ENCODE data around the gene ZFP90. TPM values are rescaled to one million over a fixed set of nuclear protein-coding genes. Genes with fewer than 3 reads are reported as not detected.

Gene ZFP90
- total RNA-seq, 1 donor from 2014 or later: 41.3 TPM

GRCh38 chr16:68608330-68608729 lies 69.2 kb downstream of the ZFP90 start:
- Histone ChIP-seq H3K9me3 (no peaks in the 10 kb centered on the region), H3K27me3 (no peaks in the 10 kb centered on the region), H3K36me3 (no peaks in the 10 kb centered on the region), H3K27ac (no peak overlapping the region), H3K4me3 (no peak overlapping the region), H3K4me1 (no peaks in the 10 kb centered on the region)
- no peak for DNase-seq (ENCODE audit: extremely low spot score in 2 of 2)
- TF ChIP-seq POLR2A (IDR thresholded peaks at IDR 0.05) (no peak), CTCF (IDR thresholded peaks at IDR 0.05) (no peak), POLR2AphosphoS5 (IDR thresholded peaks at IDR 0.05; ENCODE audit: insufficient read depth in 1 of 2, low read depth in 1 of 2) (no peak)
- intact Hi-C loops (cut with DNase I): no loop called here

- intact Hi-C loops (cut with DNase I): no loop called here
- H3K4me1 ChIP-seq: no peaks in the 10 kb centered on the region
- H3K27me3 ChIP-seq: no peaks in the 10 kb centered on the region
- no peaks in the 10 kb centered on the region for H3K36me3 ChIP-seq
- no peak overlapping the region for H3K4me3 ChIP-seq
- no peak overlapping the region for H3K27ac ChIP-seq
- H3K9me3 ChIP-seq: no peaks in the 10 kb centered on the region
- TF ChIP-seq POLR2A (IDR thresholded peaks at IDR 0.05) (no peak), POLR2AphosphoS5 (IDR thresholded peaks at IDR 0.05; ENCODE audit: insufficient read depth in 1 of 2, low read depth in 1 of 2) (no peak), CTCF (IDR thresholded peaks at IDR 0.05) (no peak)
- DNase-seq (ENCODE audit: extremely low spot score in 2 of 2): no peak
Observed at GRCh38 chr16:68612996-68613395, 73.9 kb downstream of the ZFP90 start.

GRCh38 chr16:68617734-68618133 lies 78.6 kb downstream of the ZFP90 start:
- Histone ChIP-seq H3K36me3 (no peaks in the 10 kb centered on the region), H3K27ac (no peak overlapping the region), H3K27me3 (no peaks in the 10 kb centered on the region), H3K4me3 (no peak overlapping the region), H3K9me3 (no peaks in the 10 kb centered on the region), H3K4me1 (no peaks in the 10 kb centered on the region)
- TF ChIP-seq POLR2AphosphoS5 (IDR thresholded peaks at IDR 0.05; ENCODE audit: insufficient read depth in 1 of 2, low read depth in 1 of 2) (no peak), POLR2A (IDR thresholded peaks at IDR 0.05) (no peak), CTCF (IDR thresholded peaks at IDR 0.05) (no peak)
- no peak for DNase-seq (ENCODE audit: extremely low spot score in 2 of 2)
- intact Hi-C loops (cut with DNase I): no loop called here

Small RNA genes within 50 kb of the gene (small RNA-seq; reads per million reads assigned to genes)
- gene RNU4-36P: not detected

Other genes with a start within 250 kb of the ZFP90 start
- 15.5 TPM for gene SLC7A6OS, start 228.3 kb upstream of the ZFP90 start, total RNA-seq
- gene PRMT7, start 228.3 kb upstream of the ZFP90 start, total RNA-seq: 47.9 TPM
- gene SMPD3, start 90.8 kb upstream of the ZFP90 start, total RNA-seq: 3.4 TPM
- gene CDH3, start 106.0 kb downstream of the ZFP90 start, total RNA-seq: 35.4 TPM
- 116 TPM for gene CDH1, start 198.0 kb downstream of the ZFP90 start, total RNA-seq

Measured in vagina (tissue), 2 donors.